Measurements from ENCODE around the gene MMP25. TPM values are rescaled to one million over a fixed set of nuclear protein-coding genes. Genes with fewer than 3 reads are reported as not detected.
A peak's percentile ranks its signal among the peaks of the same experiment; 100 is the strongest.

MMP25 gene
- total RNA-seq, 1 experiment from 2014 or later, result 0.80 TPM

DNA sequence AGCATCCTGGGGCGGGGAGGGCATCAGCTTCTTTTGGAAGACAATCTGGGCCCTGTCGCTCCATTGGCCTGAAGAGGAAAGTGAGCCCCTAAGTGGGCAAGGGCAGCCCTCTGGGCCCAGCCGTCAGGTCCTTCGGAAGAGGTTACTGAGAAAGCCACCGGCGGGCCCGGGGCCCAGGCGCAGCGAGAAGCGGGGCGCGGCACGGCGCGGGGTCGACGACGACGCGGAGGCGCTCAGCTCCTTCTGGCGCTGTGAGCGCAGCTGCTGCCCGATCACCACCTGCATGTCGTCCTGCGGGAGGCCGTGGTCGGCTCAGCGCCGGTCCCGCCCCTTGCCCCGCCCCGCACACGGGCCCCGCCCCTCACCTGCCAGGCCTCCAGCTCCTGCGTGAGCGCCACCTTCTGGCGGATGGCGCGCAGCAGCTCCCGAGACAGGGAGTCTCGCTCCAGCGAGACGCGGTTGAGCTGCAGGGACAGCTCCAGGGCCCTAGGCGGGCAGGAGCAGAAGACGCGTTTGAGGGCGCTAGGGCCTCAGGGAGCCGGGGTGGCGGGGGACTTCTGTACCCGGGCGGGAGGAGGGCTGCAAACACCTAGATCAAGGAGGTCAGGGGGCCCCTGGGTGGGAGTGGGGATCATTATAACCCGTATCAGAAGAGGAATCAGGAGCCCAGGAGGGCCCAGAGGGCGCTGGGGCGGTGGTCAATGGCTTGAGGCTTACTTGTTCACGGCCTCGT, 18.2 kb upstream of the MMP25 start:
- peak; percentile 90 for DNase-seq (ENCODE audit: low spot score)
- no peaks in the 10 kb centered on the region for H3K9me3 ChIP-seq (ENCODE audit: low read depth, low read length, poor library complexity, severe bottlenecking)
- peaks cover 3% of the 10 kb centered on the region for H3K36me3 ChIP-seq (ENCODE audit: insufficient read depth, low read length, poor library complexity, severe bottlenecking)
- no peak overlapping the region for H3K4me3 ChIP-seq (ENCODE audit: low read depth, low read length, poor library complexity, severe bottlenecking)
- peaks cover 17% of the 10 kb centered on the region for H3K4me1 ChIP-seq (ENCODE audit: insufficient read depth, low read length, poor library complexity, severe bottlenecking)
- H3K27me3 ChIP-seq (replicated peaks; ENCODE audit: insufficient read depth, low read depth, low read length, poor library complexity), result peaks cover 32% of the 10 kb centered on the region
- intact Hi-C loops (cut with micrococcal nuclease; ENCODE audit: unreplicated experiment), result loop anchor here (1.0 kb wide), 1 partner anchor 24 kb away; no protein-coding TSS in a partner anchor
- TF ChIP-seq, protein P1, sequence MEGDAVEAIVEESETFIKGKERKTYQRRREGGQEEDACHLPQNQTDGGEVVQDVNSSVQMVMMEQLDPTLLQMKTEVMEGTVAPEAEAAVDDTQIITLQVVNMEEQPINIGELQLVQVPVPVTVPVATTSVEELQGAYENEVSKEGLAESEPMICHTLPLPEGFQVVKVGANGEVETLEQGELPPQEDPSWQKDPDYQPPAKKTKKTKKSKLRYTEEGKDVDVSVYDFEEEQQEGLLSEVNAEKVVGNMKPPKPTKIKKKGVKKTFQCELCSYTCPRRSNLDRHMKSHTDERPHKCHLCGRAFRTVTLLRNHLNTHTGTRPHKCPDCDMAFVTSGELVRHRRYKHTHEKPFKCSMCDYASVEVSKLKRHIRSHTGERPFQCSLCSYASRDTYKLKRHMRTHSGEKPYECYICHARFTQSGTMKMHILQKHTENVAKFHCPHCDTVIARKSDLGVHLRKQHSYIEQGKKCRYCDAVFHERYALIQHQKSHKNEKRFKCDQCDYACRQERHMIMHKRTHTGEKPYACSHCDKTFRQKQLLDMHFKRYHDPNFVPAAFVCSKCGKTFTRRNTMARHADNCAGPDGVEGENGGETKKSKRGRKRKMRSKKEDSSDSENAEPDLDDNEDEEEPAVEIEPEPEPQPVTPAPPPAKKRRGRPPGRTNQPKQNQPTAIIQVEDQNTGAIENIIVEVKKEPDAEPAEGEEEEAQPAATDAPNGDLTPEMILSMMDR (conservative IDR thresholded peaks at IDR 0.05; ENCODE audit: low read depth, low read length), result peak; percentile 93
- no peak for TF ChIP-seq EZH2 (IDR thresholded peaks at IDR 0.05; ENCODE audit: borderline replicate concordance, low read depth, low read length, poor library complexity, severe bottlenecking)
- H3K27ac ChIP-seq (ENCODE audit: low read depth, low read length, poor library complexity, severe bottlenecking), result no peak overlapping the region
- POLR2A ChIA-PET (ENCODE audit: low non-redundant PET), result no interaction called here
- BruUV-seq (replicated peaks), result no TSS peak
- CTCF ChIA-PET, result interaction anchor here (0.6 to 1.5 kb wide), 7 partner anchors 8 to 343 kb away, joined by 3 to 15 read pairs (median 6); partner anchors contain the start of gene TNFRSF12A

DNA sequence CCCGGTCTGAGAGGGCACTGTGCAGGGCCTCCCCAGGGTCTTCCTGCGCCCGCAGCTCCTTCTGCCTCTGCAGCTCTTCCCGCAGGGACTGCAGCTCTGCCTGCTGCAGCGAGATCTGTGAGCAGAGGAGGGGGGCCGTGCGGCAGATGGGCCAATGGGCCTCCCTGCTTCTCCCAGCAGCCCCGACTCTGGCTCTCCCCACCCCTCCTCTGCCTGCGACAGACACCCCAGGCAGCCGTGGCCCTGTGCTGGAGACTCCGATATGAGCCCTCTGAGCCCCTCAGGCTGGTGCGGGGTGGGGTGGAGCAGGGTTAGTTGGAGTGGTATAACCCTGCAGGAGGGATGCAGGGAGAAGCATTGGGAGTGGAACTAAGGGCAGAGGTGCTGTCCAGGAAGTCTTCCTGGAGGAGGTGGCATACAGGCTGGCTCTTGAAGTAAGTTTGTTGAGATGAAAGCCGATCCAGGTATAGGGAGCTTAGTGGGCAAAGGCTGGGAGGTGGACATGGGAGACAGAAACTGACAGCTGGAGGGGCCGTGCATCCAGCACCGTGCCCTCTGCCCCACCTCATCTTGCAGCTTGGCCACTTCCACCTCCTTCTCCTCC, 17.5 kb upstream of the MMP25 start:
- CTCF ChIA-PET, result interaction anchor here (0.6 to 1.5 kb wide), 7 partner anchors 9 to 344 kb away, joined by 3 to 15 read pairs (median 6); partner anchors contain the start of gene TNFRSF12A
- H3K36me3 ChIP-seq (ENCODE audit: insufficient read depth, low read length, poor library complexity, severe bottlenecking), result peaks cover 3% of the 10 kb centered on the region
- intact Hi-C loops (cut with micrococcal nuclease; ENCODE audit: unreplicated experiment), result loop anchor here (1.0 kb wide), 1 partner anchor 25 kb away; no protein-coding TSS in a partner anchor
- BruUV-seq (replicated peaks), result no TSS peak
- peaks cover 12% of the 10 kb centered on the region for H3K4me1 ChIP-seq (ENCODE audit: insufficient read depth, low read length, poor library complexity, severe bottlenecking)
- DNase-seq (ENCODE audit: low spot score), result no peak
- H3K4me3 ChIP-seq (ENCODE audit: low read depth, low read length, poor library complexity, severe bottlenecking), result no peak overlapping the region
- TF ChIP-seq, protein P1 (conservative IDR thresholded peaks at IDR 0.05; ENCODE audit: low read depth, low read length), result no peak
- no peak for TF ChIP-seq EZH2 (IDR thresholded peaks at IDR 0.05; ENCODE audit: borderline replicate concordance, low read depth, low read length, poor library complexity, severe bottlenecking)
- POLR2A ChIA-PET (ENCODE audit: low non-redundant PET), result no interaction called here
- H3K9me3 ChIP-seq (ENCODE audit: low read depth, low read length, poor library complexity, severe bottlenecking), result no peaks in the 10 kb centered on the region
- peaks cover 38% of the 10 kb centered on the region for H3K27me3 ChIP-seq (replicated peaks; ENCODE audit: insufficient read depth, low read depth, low read length, poor library complexity)
- H3K27ac ChIP-seq (ENCODE audit: low read depth, low read length, poor library complexity, severe bottlenecking), result no peak overlapping the region

DNA sequence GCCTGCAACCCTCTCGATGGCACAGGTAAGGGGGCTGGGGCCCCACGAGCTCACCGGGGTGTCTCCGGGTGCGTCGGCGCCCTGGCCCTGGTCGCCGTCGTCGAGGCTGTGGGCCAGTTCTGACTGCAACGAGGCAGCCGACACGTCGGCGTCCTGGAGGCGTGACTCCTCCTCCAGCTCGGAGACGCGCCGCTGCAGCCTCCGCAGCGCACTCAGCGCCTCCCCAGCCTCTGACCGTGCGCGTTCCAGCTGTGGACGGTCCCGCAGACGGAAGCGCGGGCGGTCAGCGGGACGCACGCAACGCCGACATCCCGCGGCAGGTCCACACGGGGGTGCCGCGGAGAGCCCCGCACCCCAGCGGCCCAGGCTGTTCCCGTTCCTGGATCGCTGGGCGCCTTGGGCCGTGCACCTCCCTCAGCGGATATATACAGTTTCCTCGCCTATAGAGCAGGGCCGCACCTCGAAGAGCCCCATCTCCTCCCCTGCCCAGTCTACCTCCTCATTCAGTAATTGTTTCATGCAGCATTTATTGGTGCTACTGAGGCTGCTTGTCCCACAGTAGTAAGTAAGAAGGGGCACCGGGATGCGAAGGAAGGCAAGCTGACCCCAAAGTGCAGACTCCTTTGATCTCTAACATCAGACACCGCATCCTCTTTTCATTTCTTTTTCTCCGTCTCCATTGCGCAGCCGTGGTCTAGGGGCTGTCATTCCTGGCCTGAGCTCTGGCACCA, 16.7 kb upstream of the MMP25 start:
- TF ChIP-seq, protein P1 (conservative IDR thresholded peaks at IDR 0.05; ENCODE audit: low read depth, low read length), result no peak
- no peak for TF ChIP-seq EZH2 (IDR thresholded peaks at IDR 0.05; ENCODE audit: borderline replicate concordance, low read depth, low read length, poor library complexity, severe bottlenecking)
- ChIA-PET CTCF (interaction anchor here (1.3 kb wide), 1 partner anchor 10 kb away, joined by 6 read pairs; the partner anchor contains the start of gene TNFRSF12A), POLR2A (ENCODE audit: low non-redundant PET) (no interaction called here)
- intact Hi-C loops (cut with micrococcal nuclease; ENCODE audit: unreplicated experiment), result no loop called here
- Histone ChIP-seq H3K4me1 (ENCODE audit: insufficient read depth, low read length, poor library complexity, severe bottlenecking) (peaks cover 12% of the 10 kb centered on the region), H3K4me3 (ENCODE audit: low read depth, low read length, poor library complexity, severe bottlenecking) (peak overlapping the region; percentile 27), H3K27ac (ENCODE audit: low read depth, low read length, poor library complexity, severe bottlenecking) (no peak overlapping the region), H3K27me3 (replicated peaks; ENCODE audit: insufficient read depth, low read depth, low read length, poor library complexity) (peaks cover 46% of the 10 kb centered on the region), H3K9me3 (ENCODE audit: low read depth, low read length, poor library complexity, severe bottlenecking) (no peaks in the 10 kb centered on the region), H3K36me3 (ENCODE audit: insufficient read depth, low read length, poor library complexity, severe bottlenecking) (peaks cover 3% of the 10 kb centered on the region)
- DNase-seq (ENCODE audit: low spot score), result peak; percentile 49
- no TSS peak for BruUV-seq (replicated peaks)

Data from A673 (cell line).